HEK293T (cell line): ENCODE results near the gene FBLN7.

Experiments used
- BHLHE40 ChIP-seq: fragments of 450-650 bp; IDR thresholded peaks from 2 replicates; pipeline ENCODE4 v1.6.1; 2016; ENCODE audit warnings: mild to moderate bottlenecking, moderate library complexity, borderline replicate concordance
- ELF4 ChIP-seq: fragments of 450-650 bp; IDR thresholded peaks from 2 replicates; pipeline ENCODE4 v1.6.1; 2017; ENCODE audit warnings: antibody characterized with exemption
- FOXK2 ChIP-seq: fragments of 450-650 bp; IDR thresholded peaks from 2 replicates; pipeline ENCODE4 v1.6.1; 2016; ENCODE audit warnings: mild to moderate bottlenecking
- HDGF ChIP-seq: fragments of 450-650 bp; IDR thresholded peaks from 2 replicates; pipeline ENCODE4 v1.6.1; 2017; ENCODE audit warnings: antibody characterized with exemption, borderline replicate concordance
- L3MBTL2 ChIP-seq: fragments of 450-650 bp; conservative IDR thresholded peaks from 2 replicates; pipeline ENCODE4 v1.6.1; 2016; ENCODE audit warnings: mild to moderate bottlenecking
- NFRKB ChIP-seq: fragments of 450-650 bp; IDR thresholded peaks from 2 replicates; pipeline ENCODE4 v1.6.1; 2016; ENCODE audit warnings: mild to moderate bottlenecking, moderate library complexity
- PKNOX1 ChIP-seq: fragments of 450-650 bp; IDR thresholded peaks from 2 replicates; pipeline ENCODE4 v1.6.1; 2016
- SP1 ChIP-seq: fragments of 450-650 bp; IDR thresholded peaks from 2 replicates; pipeline ENCODE4 v1.6.1; 2017
- SUZ12 ChIP-seq: fragments of 450-650 bp; IDR thresholded peaks from 2 replicates; pipeline ENCODE4 v1.6.1; 2016; ENCODE audit warnings: mild to moderate bottlenecking
- ZNF384 ChIP-seq: fragments of 450-650 bp; IDR thresholded peaks from 2 replicates; pipeline ENCODE4 v1.6.1; 2016

GRCh38 chr2:112160283-112161250 lies 22.4 kb downstream of the FBLN7 start:
- no peak for TF ChIP-seq ELF4
- no peak for TF ChIP-seq NFRKB
- no peak for TF ChIP-seq PKNOX1
- TF ChIP-seq FOXK2 = no peak
- no peak for TF ChIP-seq BHLHE40
- TF ChIP-seq SP1 = no peak
- no peak for TF ChIP-seq SUZ12
- no peak for TF ChIP-seq HDGF
- no peak for TF ChIP-seq ZNF384
- TF ChIP-seq L3MBTL2 = no peak
